ENCODE measurements around the gene EVA1A. TPM values are rescaled to one million over a fixed set of nuclear protein-coding genes. Genes with fewer than 3 reads are reported as not detected.

EVA1A gene
- total RNA-seq, 1 experiment from 2014 or later: 0.68 TPM

DNA sequence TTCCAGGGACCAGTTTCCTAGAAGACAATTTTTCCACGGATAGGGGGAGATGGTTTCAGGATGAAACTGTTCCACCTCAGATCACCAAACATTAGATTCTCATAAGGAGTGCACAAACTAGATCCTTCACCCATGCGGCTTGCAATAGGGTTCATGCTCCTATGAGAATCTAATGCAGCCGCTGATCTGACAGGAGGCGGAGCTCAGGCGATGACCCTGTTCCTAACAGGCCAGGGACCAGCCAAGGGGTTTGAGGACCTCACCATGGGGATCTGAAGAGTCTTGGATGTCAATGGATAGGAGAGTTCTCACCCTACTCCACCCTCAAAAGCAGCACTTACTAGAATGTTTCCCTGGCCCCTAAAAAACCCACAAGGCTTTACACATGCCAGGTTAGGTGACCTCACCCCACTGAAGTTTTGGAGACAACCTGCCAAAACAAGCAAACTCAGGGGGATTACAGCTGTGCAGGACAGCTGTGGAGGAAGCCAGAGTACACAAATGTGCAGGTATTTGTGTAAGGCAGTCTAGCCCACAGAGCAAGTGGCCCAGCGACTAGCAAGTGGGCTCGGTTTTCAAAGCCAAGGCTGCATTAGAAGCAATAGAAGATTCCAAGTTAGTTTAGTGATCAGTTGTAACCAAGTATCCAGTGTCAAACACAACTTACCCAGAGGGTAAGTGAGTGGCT lies 3.9 kb downstream of the EVA1A start:
- H2AK5ac ChIP-seq (ENCODE audit: insufficient read length, low read length): no peak overlapping the region
- H3K14ac ChIP-seq (ENCODE audit: insufficient read depth, low read length): no peak overlapping the region
- H2BK120ac ChIP-seq (ENCODE audit: low read depth, low read length, poor library complexity, severe bottlenecking): no peak overlapping the region
- H2BK12ac ChIP-seq (ENCODE audit: insufficient read length, low read depth, low read length): no peak overlapping the region
- no CpG with 5 or more reads among the region's 7 CpGs for WGBS (ENCODE audit: extremely low coverage, insufficient read length, low lambda C conversion rate)
- H3K36me3 Mint-ChIP-seq (ENCODE audit: insufficient read depth in 1 of 3, low read depth in 3 of 3): no peaks in the 10 kb centered on the region; a peak in 1 of 7 replicates
- no peak overlapping the region for H3K4me3 Mint-ChIP-seq
- H3K4me2 ChIP-seq (ENCODE audit: insufficient read depth, insufficient read length, low read length): no peak overlapping the region
- peaks cover 14% of the 10 kb centered on the region for H3K4me1 ChIP-seq (ENCODE audit: insufficient read depth, low read length)
- no peak overlapping the region for H2BK20ac ChIP-seq (ENCODE audit: low read depth, low read length, poor library complexity, severe bottlenecking)
- no peak overlapping the region for H3T11ph ChIP-seq (ENCODE audit: low read length)
- H3K9ac ChIP-seq (ENCODE audit: extremely low read depth, insufficient read length, low read length): no peak overlapping the region
- no peak for TF ChIP-seq CTCF (conservative IDR thresholded peaks at IDR 0.05)
- H3K23me2 ChIP-seq (ENCODE audit: insufficient read length, low read depth, low read length, poor library complexity, severe bottlenecking): peaks cover 11% of the 10 kb centered on the region
- no peak overlapping the region for H2BK5ac ChIP-seq (ENCODE audit: insufficient read length, low read length)
- H2AFZ ChIP-seq (ENCODE audit: low read length): no peak overlapping the region
- H3K4me1 Mint-ChIP-seq: peaks cover 44 to 48% of the 10 kb centered on the region in 2 experiments
- H3K4ac ChIP-seq (ENCODE audit: low read depth, low read length): no peak overlapping the region
- H3K27me3 Mint-ChIP-seq (ENCODE audit: low read depth): peaks cover 52% of the 10 kb centered on the region
- H3K79me2 ChIP-seq (ENCODE audit: insufficient read depth, low read length): no peaks in the 10 kb centered on the region
- H3K23ac ChIP-seq (ENCODE audit: insufficient read length, low read depth, low read length): no peak overlapping the region
- no peak overlapping the region for H3K27ac Mint-ChIP-seq
- H3K9me3 ChIP-seq (ENCODE audit: control insufficient read depth, low read depth, low read length): no peaks in the 10 kb centered on the region
- no peak overlapping the region for H4K8ac ChIP-seq (replicated peaks; ENCODE audit: insufficient read length, low read depth, low read length)
- no peak overlapping the region for H4K91ac ChIP-seq (ENCODE audit: insufficient read length, low read depth, low read length)
- H3K79me1 ChIP-seq (ENCODE audit: insufficient read depth, low read depth, low read length, poor library complexity, severe bottlenecking): no peaks in the 10 kb centered on the region
- H2BK15ac ChIP-seq (ENCODE audit: low read depth, low read length): no peak overlapping the region
- H3K18ac ChIP-seq (ENCODE audit: insufficient read length, low read depth, low read length): no peak overlapping the region
- H3K56ac ChIP-seq (ENCODE audit: insufficient read length, low read depth, low read length): no peak overlapping the region
- no peak for DNase-seq
- no peak overlapping the region for H4K5ac ChIP-seq (ENCODE audit: insufficient read length, low read depth, low read length)
- H3K27ac ChIP-seq (ENCODE audit: insufficient read length, low read depth, low read length): no peak overlapping the region
- H3K27me3 ChIP-seq (ENCODE audit: insufficient read depth, low read length): no peaks in the 10 kb centered on the region; the same call in 1 of the 2 replicates
- H4K20me1 ChIP-seq (ENCODE audit: control insufficient read depth, insufficient read depth, insufficient read length): no peaks in the 10 kb centered on the region
- no peaks in the 10 kb centered on the region for H3K9me3 Mint-ChIP-seq

All from H9 (cell line).